Activated CD4-positive, alpha-beta T cell treated with anti-CD3 and anti-CD28 coated beads for 4 hours (primary cell): ENCODE results near the gene SNTG2.
A peak's percentile ranks its signal among the peaks of the same experiment; 100 is the strongest.

ENCODE experiments used
- DNase-seq, 2 donors: peaks; one replicate each; pipeline ENCODE4 v3.0.0-alpha.2; 2020

The SNTG2 gene

GRCh38 chr2:1010415-1010930 is 59.8 kb downstream of the SNTG2 start:
- no peak for DNase-seq

GRCh38 chr2:1011006-1011405 is 60.4 kb downstream of the SNTG2 start:
- DNase-seq = no peak

GRCh38 chr2:1011985-1012384 is 61.3 kb downstream of the SNTG2 start:
- no peak for DNase-seq

GRCh38 chr2:1014802-1015201 is 64.2 kb downstream of the SNTG2 start:
- DNase-seq = no peak

- DNase-seq = no peak
These were observed 65.9 kb downstream of the SNTG2 start for GRCh38 chr2:1016500-1016899.

- no peak for DNase-seq
These were observed 67.2 kb downstream of the SNTG2 start for GRCh38 chr2:1017827-1018226.

- no peak for DNase-seq
These were observed 69.6 kb downstream of the SNTG2 start for GRCh38 chr2:1020206-1020605.

- no peak for DNase-seq
These were observed 71.5 kb downstream of the SNTG2 start for GRCh38 chr2:1022178-1022577.

GRCh38 chr2:1024981-1025380 is 74.3 kb downstream of the SNTG2 start:
- no peak for DNase-seq

- no peak for DNase-seq
These were observed 75.5 kb downstream of the SNTG2 start for GRCh38 chr2:1026141-1026540.

GRCh38 chr2:1028831-1029230 is 78.2 kb downstream of the SNTG2 start:
- no peak for DNase-seq

- DNase-seq = peak in 1 of 2 donors; percentile 6
These were observed 81.4 kb downstream of the SNTG2 start for GRCh38 chr2:1032030-1032429.

- no peak for DNase-seq
These were observed 82.4 kb downstream of the SNTG2 start for GRCh38 chr2:1033069-1033468.

- DNase-seq = no peak
These were observed 86.4 kb downstream of the SNTG2 start for GRCh38 chr2:1037066-1037465.

GRCh38 chr2:1039549-1039948 is 88.9 kb downstream of the SNTG2 start:
- no peak for DNase-seq

GRCh38 chr2:1041012-1041805 is 90.6 kb downstream of the SNTG2 start:
- no peak for DNase-seq

- DNase-seq = no peak
These were observed 94.5 kb downstream of the SNTG2 start for GRCh38 chr2:1045109-1045508.

GRCh38 chr2:1046067-1046466 is 95.4 kb downstream of the SNTG2 start:
- DNase-seq = no peak

- DNase-seq = no peak
These were observed 96.8 kb downstream of the SNTG2 start for GRCh38 chr2:1047485-1047884.

- no peak for DNase-seq
These were observed 99.0 kb downstream of the SNTG2 start for GRCh38 chr2:1049691-1050090.

- DNase-seq = no peak
These were observed 100.4 kb downstream of the SNTG2 start for GRCh38 chr2:1051075-1051474.

GRCh38 chr2:1052771-1053191 is 102.1 kb downstream of the SNTG2 start:
- no peak for DNase-seq

- DNase-seq = no peak
These were observed 103.1 kb downstream of the SNTG2 start for GRCh38 chr2:1053786-1054185.

GRCh38 chr2:1054399-1054798 is 103.8 kb downstream of the SNTG2 start:
- no peak for DNase-seq

- no peak for DNase-seq
These were observed 104.5 kb downstream of the SNTG2 start for GRCh38 chr2:1055014-1055595.
